GM12892 (cell line): ENCODE data around the gene SPINT3.

ENCODE experiments used
- POLR2A ChIP-seq: IDR thresholded peaks from 2 replicates; pipeline ENCODE4 v1.6.1; 2011; ENCODE audit warnings: low read depth, low read length, control low read depth
- POLR2AphosphoS5 ChIP-seq: IDR thresholded peaks from 2 replicates; pipeline ENCODE4 v1.6.1; 2011; ENCODE audit warnings: low read depth, low read length, control low read depth

- TF ChIP-seq POLR2A (no peak), POLR2AphosphoS5 (no peak)
These were observed 22.9 kb upstream of the SPINT3 start for GRCh38 chr20:45538209-45538799.
